NB4 (cell line): ENCODE results near the gene RAC2.

Experiments used
- POLR2A ChIP-seq: IDR thresholded peaks from 2 replicates; pipeline ENCODE4 v1.6.1; 2011; ENCODE audit warnings: mild to moderate bottlenecking; ENCODE audit not compliant: insufficient read length; ENCODE audit errors: extremely low read depth
- TF ChIP-seq, protein P1 (sequence below): IDR thresholded peaks from one replicate; pipeline ENCODE4 v1.5.1; 2012; ENCODE audit warnings: low read depth, low read length
- TF ChIP-seq, protein P2 (sequence below): IDR thresholded peaks from 2 replicates; pipeline ENCODE4 v1.6.1; 2011; ENCODE audit warnings: low read depth, low read length

DNA sequence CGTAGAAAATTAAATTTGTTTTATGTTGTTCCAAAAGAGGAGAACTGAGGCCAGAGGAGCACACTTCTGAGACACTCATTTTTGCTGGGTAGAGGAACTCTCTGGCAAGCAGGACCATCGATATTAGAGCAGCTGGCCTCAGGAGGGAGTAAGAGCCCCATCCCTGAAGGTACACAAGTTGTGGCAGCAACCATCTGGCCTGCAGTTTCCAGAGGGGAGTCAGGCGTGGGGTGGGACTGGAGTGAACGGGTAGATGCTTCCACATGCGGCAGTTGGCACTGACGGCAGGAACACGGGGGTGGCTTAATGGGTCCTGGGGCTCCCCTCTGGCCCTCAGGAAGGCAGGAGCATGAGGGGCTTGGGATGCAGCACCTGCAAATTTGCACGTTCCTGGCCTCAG is 18.6 kb downstream of the RAC2 start:
- TF ChIP-seq, protein P1, sequence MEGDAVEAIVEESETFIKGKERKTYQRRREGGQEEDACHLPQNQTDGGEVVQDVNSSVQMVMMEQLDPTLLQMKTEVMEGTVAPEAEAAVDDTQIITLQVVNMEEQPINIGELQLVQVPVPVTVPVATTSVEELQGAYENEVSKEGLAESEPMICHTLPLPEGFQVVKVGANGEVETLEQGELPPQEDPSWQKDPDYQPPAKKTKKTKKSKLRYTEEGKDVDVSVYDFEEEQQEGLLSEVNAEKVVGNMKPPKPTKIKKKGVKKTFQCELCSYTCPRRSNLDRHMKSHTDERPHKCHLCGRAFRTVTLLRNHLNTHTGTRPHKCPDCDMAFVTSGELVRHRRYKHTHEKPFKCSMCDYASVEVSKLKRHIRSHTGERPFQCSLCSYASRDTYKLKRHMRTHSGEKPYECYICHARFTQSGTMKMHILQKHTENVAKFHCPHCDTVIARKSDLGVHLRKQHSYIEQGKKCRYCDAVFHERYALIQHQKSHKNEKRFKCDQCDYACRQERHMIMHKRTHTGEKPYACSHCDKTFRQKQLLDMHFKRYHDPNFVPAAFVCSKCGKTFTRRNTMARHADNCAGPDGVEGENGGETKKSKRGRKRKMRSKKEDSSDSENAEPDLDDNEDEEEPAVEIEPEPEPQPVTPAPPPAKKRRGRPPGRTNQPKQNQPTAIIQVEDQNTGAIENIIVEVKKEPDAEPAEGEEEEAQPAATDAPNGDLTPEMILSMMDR = peak; percentile 6
- TF ChIP-seq, protein P2, sequence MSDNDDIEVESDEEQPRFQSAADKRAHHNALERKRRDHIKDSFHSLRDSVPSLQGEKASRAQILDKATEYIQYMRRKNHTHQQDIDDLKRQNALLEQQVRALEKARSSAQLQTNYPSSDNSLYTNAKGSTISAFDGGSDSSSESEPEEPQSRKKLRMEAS = no peak
- TF ChIP-seq POLR2A = no peak
